ENCODE results near the gene CORO2A. TPM values are rescaled to one million over a fixed set of nuclear protein-coding genes. Genes with fewer than 3 reads are reported as not detected.
A peak's percentile ranks its signal among the peaks of the same experiment; 100 is the strongest.

CORO2A gene
- total RNA-seq, 1 experiment from 2014 or later: 15.8 TPM

- Mint-ChIP-seq H3K27me3 (ENCODE audit: low read depth) (no peaks in the 10 kb centered on the region), H3K4me3 (peak overlapping the region; percentile 77 to 89), H3K4me1 (peaks cover 7 to 19% of the 10 kb centered on the region in 2 experiments), H3K36me3 (ENCODE audit: insufficient read depth in 1 of 3, low read depth in 3 of 3) (no peaks in the 10 kb centered on the region), H3K27ac (peak overlapping the region in 1 of 3 experiments; percentile 69; a peak in 1 of 7 replicates), H3K9me3 (no peaks in the 10 kb centered on the region; a peak in 1 of 5 replicates)
- H3K27me3 ChIP-seq (ENCODE audit: insufficient read depth, low read length): no peaks in the 10 kb centered on the region
- H3K4me2 ChIP-seq (ENCODE audit: insufficient read depth, insufficient read length, low read length): peak overlapping the region; percentile 50
- no peak overlapping the region for H2BK20ac ChIP-seq (ENCODE audit: low read depth, low read length, poor library complexity, severe bottlenecking)
- no peak overlapping the region for H3K27ac ChIP-seq (ENCODE audit: insufficient read length, low read depth, low read length)
- H3K9me3 ChIP-seq (ENCODE audit: control insufficient read depth, low read depth, low read length): no peaks in the 10 kb centered on the region
- no peak overlapping the region for H2BK5ac ChIP-seq (ENCODE audit: insufficient read length, low read length)
- H3K79me2 ChIP-seq (ENCODE audit: insufficient read depth, low read length): no peaks in the 10 kb centered on the region; the same call in 1 of the 2 replicates
- no peak overlapping the region for H4K8ac ChIP-seq (replicated peaks; ENCODE audit: insufficient read length, low read depth, low read length)
- no peak overlapping the region for H4K5ac ChIP-seq (ENCODE audit: insufficient read length, low read depth, low read length)
- no peaks in the 10 kb centered on the region; the same call in 1 of the 2 replicates for H3K4me1 ChIP-seq (ENCODE audit: insufficient read depth, low read length)
- H2BK12ac ChIP-seq (ENCODE audit: insufficient read length, low read depth, low read length): no peak overlapping the region
- H2BK15ac ChIP-seq (ENCODE audit: low read depth, low read length): no peak overlapping the region
- H2AK5ac ChIP-seq (ENCODE audit: insufficient read length, low read length): no peak overlapping the region
- H3K23ac ChIP-seq (ENCODE audit: insufficient read length, low read depth, low read length): no peak overlapping the region
- no peak overlapping the region; the same call in 1 of the 2 replicates for H3K14ac ChIP-seq (ENCODE audit: insufficient read depth, low read length)
- TF ChIP-seq CTCF (conservative IDR thresholded peaks at IDR 0.05): no peak
- H4K20me1 ChIP-seq (ENCODE audit: control insufficient read depth, insufficient read depth, insufficient read length): no peaks in the 10 kb centered on the region
- WGBS (ENCODE audit: extremely low coverage, insufficient read length, low lambda C conversion rate): no CpG with 5 or more reads among the region's 8 CpGs
- H2BK120ac ChIP-seq (ENCODE audit: low read depth, low read length, poor library complexity, severe bottlenecking): no peak overlapping the region
- no peak overlapping the region for H3K9ac ChIP-seq (ENCODE audit: extremely low read depth, insufficient read length, low read length)
- H3K56ac ChIP-seq (ENCODE audit: insufficient read length, low read depth, low read length): no peak overlapping the region
- peaks cover 6% of the 10 kb centered on the region for H3K23me2 ChIP-seq (ENCODE audit: insufficient read length, low read depth, low read length, poor library complexity, severe bottlenecking)
- H4K91ac ChIP-seq (ENCODE audit: insufficient read length, low read depth, low read length): no peak overlapping the region
- DNase-seq: no peak
- H3K79me1 ChIP-seq (ENCODE audit: insufficient read depth, low read depth, low read length, poor library complexity, severe bottlenecking): no peaks in the 10 kb centered on the region
- H3T11ph ChIP-seq (ENCODE audit: low read length): no peak overlapping the region
- no peak overlapping the region for H3K4ac ChIP-seq (ENCODE audit: low read depth, low read length)
- no peak overlapping the region for H3K18ac ChIP-seq (ENCODE audit: insufficient read length, low read depth, low read length)
- H2AFZ ChIP-seq (ENCODE audit: low read length): no peak overlapping the region
Measured at GRCh38 chr9:98193336-98193944, 1.0 kb upstream of the CORO2A start.
